SU-DHL-6 (cell line): Measurements from ENCODE around the gene THSD7A.
A peak's percentile ranks its signal among the peaks of the same experiment; 100 is the strongest.

Experiments
- H2AFZ ChIP-seq: fragments of 200-600 bp; sonication (generic); 2 replicates; pipeline ENCODE4 v1.6.1; 2014; ENCODE audit warnings: low read depth, mild to moderate bottlenecking, moderate library complexity, mixed read lengths, antibody characterized with exemption, low read length; ENCODE audit not compliant: severe bottlenecking
- H3F3A ChIP-seq: fragments of 200-600 bp; shearing (Covaris generic); 2 replicates; pipeline ENCODE4 v1.6.0; 2016; ENCODE audit warnings: antibody characterized with exemption, mild to moderate bottlenecking; ENCODE audit not compliant: insufficient read depth
- H3K27ac ChIP-seq: fragments of 200-600 bp; sonication (generic); 2 replicates; pipeline ENCODE4 v1.5.1; 2016; ENCODE audit warnings: low read depth, mild to moderate bottlenecking, low read length, moderate library complexity, mixed read lengths
- H3K27me3 ChIP-seq: fragments of 200-600 bp; sonication (generic), shearing (Covaris generic); 2 replicates; pipeline ENCODE4 v1.6.0; 2014; ENCODE audit warnings: mild to moderate bottlenecking, low read length
- H3K36me3 ChIP-seq: fragments of 200-600 bp; sonication (generic); 2 replicates; pipeline ENCODE4 v1.6.1; 2014; ENCODE audit warnings: mild to moderate bottlenecking, low read length, mixed read lengths
- H3K4me2 ChIP-seq: fragments of 300-600, 200-600 bp; shearing (Covaris generic), sonication (generic); 2 replicates; pipeline ENCODE4 v1.6.0; 2014; ENCODE audit warnings: low read length, low read depth, mild to moderate bottlenecking; ENCODE audit not compliant: poor library complexity, severe bottlenecking
- H3K4me3 ChIP-seq: fragments of 200-600 bp; sonication (generic); 2 replicates; pipeline ENCODE4 v1.5.1; 2014; ENCODE audit warnings: antibody characterized with exemption, low read length, mild to moderate bottlenecking, mixed read lengths; ENCODE audit not compliant: insufficient read depth, poor library complexity, severe bottlenecking
- H3K79me2 ChIP-seq: fragments of 200-600 bp; sonication (generic); 2 replicates; pipeline ENCODE4 v1.6.1; 2014; ENCODE audit warnings: mild to moderate bottlenecking, low read length, moderate library complexity; ENCODE audit not compliant: insufficient read depth
- H3K9ac ChIP-seq: fragments of 200-600 bp; sonication (generic); 2 replicates; pipeline ENCODE4 v1.7.0; 2014; ENCODE audit warnings: mild to moderate bottlenecking, low read length
- H3K9me2 ChIP-seq: fragments of 200-600 bp; sonication (generic); replicated peaks from 2 replicates; pipeline ENCODE4 v1.6.1; 2014; ENCODE audit warnings: low read length; ENCODE audit not compliant: insufficient read depth
- H3K9me3 ChIP-seq: fragments of 200-600 bp; sonication (generic); 2 replicates; pipeline ENCODE4 v1.6.1; 2014; ENCODE audit warnings: low read length, mixed read lengths; ENCODE audit not compliant: insufficient read depth
- H4K20me1 ChIP-seq: fragments of 200-600 bp; sonication (generic); 2 replicates; pipeline ENCODE4 v1.6.1; 2014; ENCODE audit warnings: low read depth, mild to moderate bottlenecking, antibody characterized with exemption, low read length, moderate library complexity, mixed read lengths
- EZH2phosphoT487 ChIP-seq: fragments of 200-600 bp; sonication (generic), shearing (Covaris generic); conservative IDR thresholded peaks from 2 replicates; pipeline ENCODE4 v1.6.1; 2018; ENCODE audit warnings: mild to moderate bottlenecking, antibody characterized with exemption, low read length, moderate library complexity, mixed read lengths
- TF ChIP-seq, protein P1 (sequence below): fragments of 200-600 bp; sonication (generic); IDR thresholded peaks from one replicate; pipeline ENCODE4 v1.5.1; 2017; ENCODE audit warnings: antibody characterized with exemption, mild to moderate bottlenecking, low read length, moderate library complexity; ENCODE audit not compliant: insufficient read depth, poor library complexity, severe bottlenecking

Gene THSD7A

DNA sequence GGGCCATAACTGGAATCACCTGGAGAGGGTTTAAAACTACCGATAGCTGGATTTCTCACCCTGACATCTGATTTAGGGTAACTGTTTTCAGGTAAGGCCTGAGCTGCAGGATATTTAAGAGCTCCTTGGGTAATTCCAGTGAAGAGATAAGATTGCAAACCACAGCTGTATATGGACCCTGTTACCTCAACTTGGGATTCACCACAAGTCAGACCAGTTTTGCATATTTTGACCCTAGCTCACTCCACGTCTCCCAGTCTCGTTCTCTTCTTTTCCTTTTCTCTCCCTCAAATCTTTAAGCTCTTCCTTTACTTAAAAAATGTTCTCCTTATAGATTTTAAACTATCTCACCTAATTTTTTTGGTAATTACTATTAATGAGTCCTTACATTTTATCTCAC lies 264.4 kb downstream of the THSD7A start:
- Histone ChIP-seq H3K9me3 (no peaks in the 10 kb centered on the region), H3K79me2 (no peaks in the 10 kb centered on the region), H3K9me2 (no peaks in the 10 kb centered on the region), H3K9ac (no peak overlapping the region), H3F3A (no peaks in the 10 kb centered on the region), H3K4me3 (no peak overlapping the region), H3K4me2 (no peak overlapping the region), H3K27me3 (no peaks in the 10 kb centered on the region), H3K36me3 (no peaks in the 10 kb centered on the region), H2AFZ (no peak overlapping the region), H4K20me1 (no peaks in the 10 kb centered on the region), H3K27ac (no peak overlapping the region)
- no peak for TF ChIP-seq EZH2phosphoT487
- TF ChIP-seq, protein P1, sequence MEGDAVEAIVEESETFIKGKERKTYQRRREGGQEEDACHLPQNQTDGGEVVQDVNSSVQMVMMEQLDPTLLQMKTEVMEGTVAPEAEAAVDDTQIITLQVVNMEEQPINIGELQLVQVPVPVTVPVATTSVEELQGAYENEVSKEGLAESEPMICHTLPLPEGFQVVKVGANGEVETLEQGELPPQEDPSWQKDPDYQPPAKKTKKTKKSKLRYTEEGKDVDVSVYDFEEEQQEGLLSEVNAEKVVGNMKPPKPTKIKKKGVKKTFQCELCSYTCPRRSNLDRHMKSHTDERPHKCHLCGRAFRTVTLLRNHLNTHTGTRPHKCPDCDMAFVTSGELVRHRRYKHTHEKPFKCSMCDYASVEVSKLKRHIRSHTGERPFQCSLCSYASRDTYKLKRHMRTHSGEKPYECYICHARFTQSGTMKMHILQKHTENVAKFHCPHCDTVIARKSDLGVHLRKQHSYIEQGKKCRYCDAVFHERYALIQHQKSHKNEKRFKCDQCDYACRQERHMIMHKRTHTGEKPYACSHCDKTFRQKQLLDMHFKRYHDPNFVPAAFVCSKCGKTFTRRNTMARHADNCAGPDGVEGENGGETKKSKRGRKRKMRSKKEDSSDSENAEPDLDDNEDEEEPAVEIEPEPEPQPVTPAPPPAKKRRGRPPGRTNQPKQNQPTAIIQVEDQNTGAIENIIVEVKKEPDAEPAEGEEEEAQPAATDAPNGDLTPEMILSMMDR: no peak

DNA sequence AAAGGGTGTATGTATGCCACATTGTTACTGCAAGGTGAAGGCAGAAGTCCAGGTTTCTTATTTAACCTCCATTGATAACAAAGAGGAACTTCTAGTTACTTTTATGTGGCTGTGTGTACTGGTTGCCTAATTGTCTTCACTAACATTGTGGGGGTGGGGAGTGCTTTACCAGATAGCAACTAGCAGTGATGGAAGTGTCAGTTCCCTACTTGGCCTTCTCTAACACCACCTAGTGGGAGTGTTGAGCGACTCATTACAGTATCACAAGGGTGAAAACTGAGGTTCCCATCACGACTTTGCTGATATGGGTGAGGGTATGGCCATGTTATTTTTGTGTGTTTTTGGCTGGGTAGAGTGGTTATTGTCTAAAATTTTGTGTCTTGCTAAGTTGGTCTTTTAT lies 274.4 kb downstream of the THSD7A start:
- H3K4me2 ChIP-seq: no peak overlapping the region
- no peak overlapping the region for H3K9ac ChIP-seq
- no peak overlapping the region for H2AFZ ChIP-seq

DNA sequence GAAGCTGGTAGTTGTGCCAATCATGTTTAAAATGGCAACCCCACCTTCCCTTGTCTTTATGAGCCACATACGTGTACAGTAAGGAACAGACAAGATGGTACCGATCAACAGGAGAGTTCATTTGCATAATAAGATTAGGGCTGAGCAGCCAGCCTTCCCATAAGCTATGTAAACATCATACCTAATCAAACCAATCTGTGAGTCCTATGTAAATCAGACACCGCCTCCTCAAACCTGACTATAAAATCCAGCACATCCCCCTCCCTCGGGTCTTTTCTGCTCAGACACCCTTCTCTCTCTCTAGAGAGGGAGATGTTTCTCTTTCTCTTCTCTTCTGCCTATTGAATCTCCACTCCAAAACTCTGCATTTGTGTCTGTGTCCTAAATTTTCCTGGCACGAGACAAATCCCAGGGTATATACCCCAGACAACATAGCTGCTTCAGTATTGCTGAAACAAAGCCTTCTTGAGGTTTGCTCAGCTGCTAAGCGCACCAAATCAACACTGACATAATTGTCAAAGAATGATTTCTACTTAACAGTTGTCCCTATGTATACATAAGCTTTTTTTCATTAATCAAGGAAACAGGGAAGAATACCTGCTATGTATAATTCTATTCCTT lies 279.2 kb downstream of the THSD7A start:
- Histone ChIP-seq H3K9ac (no peak overlapping the region), H3K27me3 (no peaks in the 10 kb centered on the region), H3K4me3 (no peak overlapping the region), H3F3A (no peaks in the 10 kb centered on the region), H2AFZ (no peak overlapping the region), H3K36me3 (no peaks in the 10 kb centered on the region), H4K20me1 (no peaks in the 10 kb centered on the region), H3K9me3 (no peaks in the 10 kb centered on the region), H3K27ac (no peak overlapping the region), H3K79me2 (no peaks in the 10 kb centered on the region), H3K9me2 (no peaks in the 10 kb centered on the region), H3K4me2 (no peak overlapping the region)
- no peak for TF ChIP-seq EZH2phosphoT487
- TF ChIP-seq, protein P1: no peak

More for the DNA sequence above, 274.4 kb downstream of the THSD7A start:
- H3K79me2 ChIP-seq: no peaks in the 10 kb centered on the region
- no peak overlapping the region for H3K4me3 ChIP-seq
- TF ChIP-seq, protein P1: peak; percentile 11
- no peak for TF ChIP-seq EZH2phosphoT487
- no peak overlapping the region for H3K27ac ChIP-seq
- H3K27me3 ChIP-seq: no peaks in the 10 kb centered on the region
- H3K9me3 ChIP-seq: no peaks in the 10 kb centered on the region
- no peaks in the 10 kb centered on the region for H3F3A ChIP-seq
- no peaks in the 10 kb centered on the region for H4K20me1 ChIP-seq
- H3K9me2 ChIP-seq: no peaks in the 10 kb centered on the region
- H3K36me3 ChIP-seq: no peaks in the 10 kb centered on the region
